Subcutaneous adipose tissue (tissue), 4 donors: Measurements from ENCODE around the gene ATP2A2. TPM values are rescaled to one million over a fixed set of nuclear protein-coding genes. Genes with fewer than 3 reads are reported as not detected.

Source experiments
- CTCF ChIP-seq: fragments of 450-650 bp; IDR thresholded peaks from one replicate; pipeline ENCODE4 v1.5.1; 2016; ENCODE audit warnings: low read depth, mild to moderate bottlenecking, control low read depth, antibody characterized with exemption, moderate library complexity
- total RNA-seq, 4 donors: library from RNA; depleted of rRNA; stranded (reverse); fragments of >200 nt; gene quantifications; one replicate each; pipeline ENCODE4 v1.1.0, GENCODE V29; 2016

The ATP2A2 gene
- total RNA-seq, 4 donors from 2014 or later = 75.7 to 152 (median 91.4) TPM

- TF ChIP-seq CTCF = no peak
Observed at GRCh38 chr12:110278255-110278536, 2.9 kb upstream of the ATP2A2 start.

GRCh38 chr12:110279566-110280375 lies 1.3 kb upstream of the ATP2A2 start:
- no peak for TF ChIP-seq CTCF

GRCh38 chr12:110280392-110280778 lies 662 bp upstream of the ATP2A2 start:
- no peak for TF ChIP-seq CTCF

- TF ChIP-seq CTCF = no peak
Observed at GRCh38 chr12:110281549-110282299, 677 bp downstream of the ATP2A2 start.

- no peak for TF ChIP-seq CTCF
Observed at GRCh38 chr12:110282300-110282860, 1.3 kb downstream of the ATP2A2 start.

- no peak for TF ChIP-seq CTCF
Observed at GRCh38 chr12:110282956-110283817, 2.1 kb downstream of the ATP2A2 start.

GRCh38 chr12:110284597-110284996 lies 3.5 kb downstream of the ATP2A2 start:
- TF ChIP-seq CTCF = no peak
